Osteoblast (primary cell): ENCODE results near the gene EIF1AD. TPM values are rescaled to one million over a fixed set of nuclear protein-coding genes. Genes with fewer than 3 reads are reported as not detected.

Source experiments
- DNase-seq: peaks from one replicate; pipeline ENCODE4 v3.0.0; 2011; ENCODE audit warnings: low spot score, mixed read lengths; ENCODE audit not compliant: insufficient read length; ENCODE audit errors: missing footprints
- H2AFZ ChIP-seq: 2 replicates; pipeline ENCODE4 v1.6.0; 2011; ENCODE audit warnings: mild to moderate bottlenecking, low read length
- H3K27ac ChIP-seq: 2 replicates; pipeline ENCODE4 v1.5.1; 2011; ENCODE audit warnings: mild to moderate bottlenecking, low read depth, low read length, moderate library complexity
- H3K27me3 ChIP-seq: 2 replicates; pipeline ENCODE4 v1.6.0; 2012; ENCODE audit warnings: mild to moderate bottlenecking, control low read depth, inconsistent platforms, low read length, moderate library complexity; ENCODE audit not compliant: insufficient read depth
- H3K36me3 ChIP-seq: 2 replicates; pipeline ENCODE4 v1.5.1; 2011; ENCODE audit warnings: mild to moderate bottlenecking, low read length, control low read depth, moderate library complexity; ENCODE audit not compliant: insufficient read depth
- H3K4me1 ChIP-seq: 2 replicates; pipeline ENCODE4 v1.5.1; 2011; ENCODE audit warnings: mild to moderate bottlenecking, low read length, control low read depth, moderate library complexity; ENCODE audit not compliant: insufficient read depth
- H3K4me2 ChIP-seq: 2 replicates; pipeline ENCODE4 v1.6.0; 2011; ENCODE audit warnings: mild to moderate bottlenecking, low read length; ENCODE audit not compliant: insufficient read depth
- H3K4me3 ChIP-seq: fragments of 200-600 bp; sonication (generic); 3 replicates; pipeline ENCODE4 v1.5.1; 2012; ENCODE audit warnings: mild to moderate bottlenecking, low read length, inconsistent platforms; ENCODE audit not compliant: insufficient read depth
- H3K79me2 ChIP-seq: 2 replicates; pipeline ENCODE4 v1.6.0; 2012; ENCODE audit warnings: mild to moderate bottlenecking, low read length, control low read depth, inconsistent platforms; ENCODE audit not compliant: insufficient read depth
- H3K9me3 ChIP-seq: 2 replicates; pipeline ENCODE4 v1.5.1; 2011; ENCODE audit warnings: low read depth, low read length, control low read depth
- H4K20me1 ChIP-seq: 2 replicates; pipeline ENCODE4 v1.6.0; 2012; ENCODE audit warnings: mild to moderate bottlenecking, low read length, control low read depth; ENCODE audit not compliant: insufficient read depth
- CTCF ChIP-seq: IDR thresholded peaks from 2 replicates; pipeline ENCODE4 v1.5.1; 2011; ENCODE audit warnings: mild to moderate bottlenecking, low read depth, low read length, moderate library complexity; ENCODE audit errors: extremely low read depth
- total RNA-seq: library from RNA; depleted of rRNA; stranded (reverse); fragments of >200 nt; gene quantifications from 2 replicates; pipeline ENCODE4 v1.2.3, GENCODE V29; 2012

EIF1AD gene
- total RNA-seq, 1 donor: 28.6 TPM

- Histone ChIP-seq H4K20me1 (peaks cover 13% of the 10 kb centered on the region), H3K27ac (peak overlapping the region; percentile 92), H3K4me1 (peaks cover 16% of the 10 kb centered on the region), H3K79me2 (peaks cover 48% of the 10 kb centered on the region), H3K27me3 (no peaks in the 10 kb centered on the region), H3K4me2 (peak overlapping the region; percentile 84), H2AFZ (peak overlapping the region; percentile 97), H3K36me3 (peaks cover 24% of the 10 kb centered on the region), H3K4me3 (peak overlapping the region; percentile 92), H3K9me3 (no peaks in the 10 kb centered on the region)
- TF ChIP-seq CTCF: no peak
- no peak for DNase-seq
Measured at GRCh38 chr11:65960824-65961266, 41.1 kb downstream of the EIF1AD start.

- peak; percentile 75 for DNase-seq
- peaks cover 28% of the 10 kb centered on the region for H3K79me2 ChIP-seq
Measured at GRCh38 chr11:65958774-65959420, 43.1 kb downstream of the EIF1AD start.

GRCh38 chr11:65958291-65958690 lies 43.7 kb downstream of the EIF1AD start:
- Histone ChIP-seq H3K27me3 (no peaks in the 10 kb centered on the region), H2AFZ (no peak overlapping the region), H3K27ac (no peak overlapping the region), H3K4me1 (peaks cover 11% of the 10 kb centered on the region), H4K20me1 (peaks cover 9% of the 10 kb centered on the region), H3K79me2 (peaks cover 22% of the 10 kb centered on the region), H3K36me3 (no peaks in the 10 kb centered on the region), H3K9me3 (no peaks in the 10 kb centered on the region), H3K4me3 (no peak overlapping the region), H3K4me2 (no peak overlapping the region)
- TF ChIP-seq CTCF: no peak
- peak; percentile 58 for DNase-seq

More at GRCh38 chr11:65958774-65959420, 43.1 kb downstream of the EIF1AD start:
- Histone ChIP-seq H3K27ac (no peak overlapping the region), H3K36me3 (peaks cover 5% of the 10 kb centered on the region), H3K9me3 (no peaks in the 10 kb centered on the region), H4K20me1 (peaks cover 13% of the 10 kb centered on the region), H3K4me1 (peaks cover 16% of the 10 kb centered on the region), H3K4me2 (no peak overlapping the region), H2AFZ (no peak overlapping the region), H3K27me3 (no peaks in the 10 kb centered on the region), H3K4me3 (no peak overlapping the region)
- no peak for TF ChIP-seq CTCF

GRCh38 chr11:65954771-65955170 lies 47.2 kb downstream of the EIF1AD start:
- Histone ChIP-seq H3K4me2 (no peak overlapping the region), H4K20me1 (no peaks in the 10 kb centered on the region), H3K36me3 (no peaks in the 10 kb centered on the region), H3K79me2 (no peaks in the 10 kb centered on the region), H3K4me3 (no peak overlapping the region), H3K27ac (no peak overlapping the region), H3K9me3 (no peaks in the 10 kb centered on the region), H3K4me1 (no peaks in the 10 kb centered on the region), H3K27me3 (no peaks in the 10 kb centered on the region), H2AFZ (no peak overlapping the region)
- no peak for TF ChIP-seq CTCF
- DNase-seq: no peak
